Nephron (organoid): ENCODE measurements around the gene TSR1.
A peak's percentile ranks its signal among the peaks of the same experiment; 100 is the strongest.

Experiments used
- H3K27ac Mint-ChIP-seq, 3 experiments: 2 replicates each; pipeline ENCODE4 v1.8.0; 2020; ENCODE audit warnings: mixed read lengths in 3 of 3, mild to moderate bottlenecking in 2 of 3, moderate library complexity in 1 of 3
- H3K27me3 Mint-ChIP-seq: 2 replicates; pipeline ENCODE4 v1.8.0; 2021; ENCODE audit warnings: low read depth, mild to moderate bottlenecking, moderate library complexity, mixed read lengths
- H3K36me3 Mint-ChIP-seq: 2 replicates; pipeline ENCODE4 v1.8.0; 2020; ENCODE audit warnings: low read depth, mixed read lengths
- H3K4me1 Mint-ChIP-seq: 2 replicates; pipeline ENCODE4 v1.8.0; 2020; ENCODE audit warnings: mixed read lengths
- H3K4me3 Mint-ChIP-seq, 3 experiments: 2 replicates each; pipeline ENCODE4 v1.8.0; 2020; ENCODE audit warnings: mild to moderate bottlenecking in 3 of 3, mixed read lengths in 3 of 3, moderate library complexity in 2 of 3
- H3K9me3 Mint-ChIP-seq: 2 replicates; pipeline ENCODE4 v1.8.0; 2020; ENCODE audit warnings: mixed read lengths
- CTCF ChIP-seq, 3 experiments: fragments of 200-600 bp; sonication (generic); IDR thresholded peaks; one replicate each; pipeline ENCODE4 v1.5.0; 2021; ENCODE audit warnings: antibody characterized with exemption in 3 of 3; ENCODE audit not compliant: unreplicated experiment in 3 of 3

Gene TSR1

GRCh38 chr17:2309338-2310154 is 26.7 kb downstream of the TSR1 start:
- no peak for TF ChIP-seq CTCF (IDR thresholded peaks at IDR 0.05; ENCODE audit: unreplicated experiment in 3 of 3)
- Mint-ChIP-seq H3K27ac (peak overlapping the region in 2 of 3 experiments; percentile 30 to 41), H3K9me3 (no peaks in the 10 kb centered on the region), H3K27me3 (no peaks in the 10 kb centered on the region), H3K4me1 (peaks cover 6% of the 10 kb centered on the region), H3K36me3 (peaks cover 10% of the 10 kb centered on the region), H3K4me3 (peak overlapping the region in 2 of 3 experiments; percentile 13 to 36)

GRCh38 chr17:2304931-2305330 is 31.3 kb downstream of the TSR1 start:
- no peak for TF ChIP-seq CTCF (IDR thresholded peaks at IDR 0.05; ENCODE audit: unreplicated experiment in 3 of 3)
- Mint-ChIP-seq H3K27ac (peak overlapping the region in 1 of 3 experiments; percentile 10), H3K4me1 (peaks cover 12% of the 10 kb centered on the region), H3K27me3 (no peaks in the 10 kb centered on the region), H3K9me3 (no peaks in the 10 kb centered on the region), H3K4me3 (peak overlapping the region; percentile 77 to 85 (median 81)), H3K36me3 (peaks cover 25% of the 10 kb centered on the region)

- Mint-ChIP-seq H3K36me3 (peaks cover 37% of the 10 kb centered on the region), H3K27me3 (no peaks in the 10 kb centered on the region), H3K27ac (peak within 1 kb of the TSS; percentile 86 to 97 (median 97)), H3K4me3 (peak within 1 kb of the TSS; percentile 91 to 97 (median 94)), H3K9me3 (no peaks in the 10 kb centered on the region), H3K4me1 (peaks cover 6% of the 10 kb centered on the region)
- no peak for TF ChIP-seq CTCF (IDR thresholded peaks at IDR 0.05; ENCODE audit: unreplicated experiment in 3 of 3)
Measured at GRCh38 chr17:2303204-2304188, 32.8 kb downstream of the TSR1 start, which contains the start of the genes SMG6 and SRR. SMG6 (minus strand) TSS chr17:2303785; CDS start chr17:2303720, 65 bp downstream. SRR (plus strand) TSS chr17:2303950; CDS start chr17:2315561, 11,611 bp downstream.

GRCh38 chr17:2302778-2303203 is 33.5 kb downstream of the TSR1 start:
- no peak for TF ChIP-seq CTCF (IDR thresholded peaks at IDR 0.05; ENCODE audit: unreplicated experiment in 3 of 3)
- H3K36me3 Mint-ChIP-seq: peaks cover 41% of the 10 kb centered on the region

GRCh38 chr17:2299756-2300155 is 36.5 kb downstream of the TSR1 start:
- H3K27ac Mint-ChIP-seq: no peak overlapping the region
- peaks cover 14% of the 10 kb centered on the region for H3K4me1 Mint-ChIP-seq
- H3K27me3 Mint-ChIP-seq: no peaks in the 10 kb centered on the region
- H3K9me3 Mint-ChIP-seq: no peaks in the 10 kb centered on the region
- TF ChIP-seq CTCF (IDR thresholded peaks at IDR 0.05; ENCODE audit: unreplicated experiment in 3 of 3): no peak
- no peak overlapping the region for H3K4me3 Mint-ChIP-seq
- H3K36me3 Mint-ChIP-seq: peaks cover 53% of the 10 kb centered on the region

More at GRCh38 chr17:2302778-2303203, 33.5 kb downstream of the TSR1 start:
- H3K9me3 Mint-ChIP-seq: no peaks in the 10 kb centered on the region
- H3K4me1 Mint-ChIP-seq: peaks cover 10% of the 10 kb centered on the region
- no peaks in the 10 kb centered on the region for H3K27me3 Mint-ChIP-seq
- peak overlapping the region; percentile 86 to 97 (median 97) for H3K27ac Mint-ChIP-seq
- peak overlapping the region; percentile 91 to 97 (median 94) for H3K4me3 Mint-ChIP-seq
